Posterior vena cava (tissue), 2 donors: ENCODE data around the gene CTTN. TPM values are rescaled to one million over a fixed set of nuclear protein-coding genes. Genes with fewer than 3 reads are reported as not detected.
"Not testable (repeated sequence)": the region's sequence is repeated elsewhere in the genome, so short reads cannot be mapped to it uniquely, and the experiment has no call there.

Source experiments
- DNase-seq: peaks from one replicate; pipeline ENCODE4 v3.0.0-alpha.2; 2020; ENCODE audit warnings: low spot score
- intact Hi-C, 2 donors: fragments of 100-400 bp; cut with DNase I; formaldehyde crosslinking; loops; one replicate each; pipeline versions ENCODE4 v1.14.1 to v1.14.2; 2022 to 2023
- total RNA-seq, 2 donors: library from RNA; stranded (reverse); fragmentation: NEBNext Ultra II Directional; extraction: Animal tissue kit (Norgen Biotek cat#: 25700); gene quantifications; one replicate each; pipeline ENCODE4 v1.2.1, GENCODE V29; 2021
- donor health status: DM: yes; HTN: yes; CAD: no.
- donor health status: DM: yes; HTN: yes; CAD: no.

The CTTN gene
- total RNA-seq, 2 donors from 2014 or later = 192 to 195 TPM

GRCh38 chr11:70435765-70436500, 37.6 kb downstream of the CTTN start:
- peak; percentile 68 for DNase-seq
- intact Hi-C loops = no loop called here

DNA sequence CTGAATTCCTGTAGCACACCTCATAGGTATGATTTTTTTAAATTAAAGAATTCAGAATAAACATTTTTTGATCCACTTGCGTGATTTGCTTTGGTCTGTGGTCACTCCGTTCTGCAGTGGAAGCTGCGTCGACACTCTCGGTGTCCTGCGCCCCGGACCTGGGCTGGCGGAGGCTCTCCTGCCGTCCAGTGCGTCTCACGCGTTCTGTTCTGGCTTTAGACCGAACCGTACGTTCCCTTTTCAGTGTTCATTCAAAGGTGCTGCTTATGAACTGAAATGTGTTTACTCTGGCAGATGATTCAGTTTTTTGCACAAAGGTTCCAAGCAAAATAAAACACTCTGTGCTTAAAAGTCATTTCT, 38.2 kb downstream of the CTTN start:
- intact Hi-C loops = no loop called here
- peak; percentile 53 for DNase-seq

GRCh38 chr11:70437111-70437784, 38.9 kb downstream of the CTTN start:
- intact Hi-C loops = no loop called here
- DNase-seq = peak; percentile 70

- intact Hi-C loops = no loop called here
- peak; percentile 23 for DNase-seq
Measured at GRCh38 chr11:70440206-70440605, 41.9 kb downstream of the CTTN start.

- intact Hi-C loops = no loop called here
- no peak for DNase-seq
Measured at GRCh38 chr11:70443773-70444030, 45.4 kb downstream of the CTTN start.

GRCh38 chr11:70445091-70445490, 46.8 kb downstream of the CTTN start:
- peak; percentile 28 for DNase-seq
- intact Hi-C loops = no loop called here

- peak; percentile 48 for DNase-seq
Measured at GRCh38 chr11:70445605-70446004, 47.3 kb downstream of the CTTN start.

DNA sequence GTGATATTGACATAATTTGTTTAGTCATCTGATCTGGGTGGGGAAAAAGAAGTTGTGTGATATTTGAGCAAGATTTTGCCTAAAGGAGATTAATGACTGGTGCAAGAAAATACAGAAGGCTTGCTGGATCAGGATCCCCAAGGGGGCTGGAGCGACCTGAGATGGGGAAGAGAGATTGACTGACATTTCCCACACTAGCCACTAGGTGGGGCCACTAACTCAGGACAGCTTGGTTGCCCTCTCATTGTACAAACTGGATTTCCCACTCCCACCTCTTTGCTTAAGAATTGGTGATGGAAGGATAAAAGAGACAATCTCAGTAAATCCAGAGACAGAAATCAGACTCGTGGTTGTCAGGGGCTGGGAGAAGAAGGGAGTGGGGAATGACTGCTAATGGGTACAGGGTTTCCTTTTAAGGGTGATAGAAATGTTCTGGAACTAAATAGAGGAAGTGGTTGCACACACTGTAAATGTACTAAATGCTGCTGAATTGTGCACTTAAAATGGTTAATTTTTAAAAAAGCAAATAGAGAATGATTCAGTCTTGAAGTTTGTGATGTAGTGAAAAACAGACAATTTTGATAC, 50.7 kb downstream of the CTTN start:
- intact Hi-C loops = no loop called here
- DNase-seq = no peak

More at GRCh38 chr11:70445605-70446004, 47.3 kb downstream of the CTTN start:
- intact Hi-C loops = no loop called here

DNA sequence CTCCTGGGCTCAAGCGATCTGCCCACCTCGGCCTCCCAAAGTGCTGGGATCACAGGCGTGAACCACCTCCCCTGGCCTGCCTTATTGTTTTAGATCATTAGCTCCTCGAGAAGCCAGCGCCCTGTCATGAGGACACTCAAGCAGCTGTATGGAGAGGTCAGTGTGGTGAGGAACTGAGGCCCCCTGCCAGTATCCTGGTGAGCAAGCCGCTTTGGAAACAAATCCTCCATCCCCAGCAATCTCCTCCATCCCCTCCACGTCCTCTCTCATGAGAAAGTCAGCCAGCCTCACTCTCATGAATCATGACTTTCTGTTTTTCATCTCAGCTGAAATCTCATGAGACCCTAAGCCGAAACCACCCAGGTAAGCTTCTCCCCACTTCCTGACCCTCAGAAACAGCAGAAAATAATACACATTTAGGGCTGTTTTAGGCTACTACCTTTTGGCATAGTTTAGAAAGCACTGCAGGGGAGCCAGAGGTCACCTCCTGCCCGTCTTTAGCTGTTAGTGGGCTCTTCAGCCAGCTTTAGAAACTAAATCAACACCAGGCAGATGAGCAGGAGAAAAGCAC, 56.0 kb downstream of the CTTN start:
- intact Hi-C loops = no loop called here
- DNase-seq = peak; percentile 19

DNA sequence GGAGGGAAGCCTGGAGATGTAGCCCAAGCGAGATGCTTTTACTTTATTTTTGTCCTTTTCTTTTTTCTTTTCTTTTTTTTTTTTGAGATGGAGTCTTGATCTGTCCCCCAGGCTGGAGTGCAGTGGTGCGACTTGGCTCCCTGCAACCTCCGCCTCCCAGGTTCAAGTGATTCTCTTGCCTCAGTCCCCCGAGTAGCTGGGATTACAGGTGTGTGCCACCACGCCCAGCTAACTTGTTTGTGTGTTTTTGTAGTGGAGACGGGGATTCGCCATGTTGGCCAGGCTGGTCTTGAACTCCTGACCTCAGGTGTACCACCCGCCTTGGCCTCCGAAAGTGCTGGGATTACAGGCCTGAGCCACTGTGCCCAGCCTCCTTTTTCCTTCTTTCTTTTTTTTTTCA, 56.5 kb downstream of the CTTN start:
- DNase-seq = peak; percentile 61
- intact Hi-C loops = not testable (repeated sequence)

DNA sequence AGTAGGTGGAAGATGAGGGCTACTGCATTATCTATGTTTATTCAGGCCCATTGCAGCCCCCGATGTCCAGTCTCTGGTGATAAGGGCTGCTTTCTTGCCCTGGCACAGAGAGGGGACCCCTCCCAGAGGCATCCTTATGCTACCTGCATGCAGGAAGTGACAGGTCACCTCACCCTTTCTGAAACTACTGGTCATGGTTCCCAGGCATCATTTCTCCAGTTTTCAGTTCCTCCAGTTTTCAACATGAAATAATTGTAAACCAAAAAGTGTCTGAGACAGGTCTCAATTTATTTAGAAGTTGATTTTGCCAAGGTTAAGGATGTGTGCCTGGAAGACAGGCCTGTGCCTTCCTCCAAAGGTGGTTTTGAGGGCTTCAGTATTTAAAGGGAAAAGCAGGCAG, 57.0 kb downstream of the CTTN start:
- peak; percentile 10 for DNase-seq
- intact Hi-C loops = no loop called here

DNA sequence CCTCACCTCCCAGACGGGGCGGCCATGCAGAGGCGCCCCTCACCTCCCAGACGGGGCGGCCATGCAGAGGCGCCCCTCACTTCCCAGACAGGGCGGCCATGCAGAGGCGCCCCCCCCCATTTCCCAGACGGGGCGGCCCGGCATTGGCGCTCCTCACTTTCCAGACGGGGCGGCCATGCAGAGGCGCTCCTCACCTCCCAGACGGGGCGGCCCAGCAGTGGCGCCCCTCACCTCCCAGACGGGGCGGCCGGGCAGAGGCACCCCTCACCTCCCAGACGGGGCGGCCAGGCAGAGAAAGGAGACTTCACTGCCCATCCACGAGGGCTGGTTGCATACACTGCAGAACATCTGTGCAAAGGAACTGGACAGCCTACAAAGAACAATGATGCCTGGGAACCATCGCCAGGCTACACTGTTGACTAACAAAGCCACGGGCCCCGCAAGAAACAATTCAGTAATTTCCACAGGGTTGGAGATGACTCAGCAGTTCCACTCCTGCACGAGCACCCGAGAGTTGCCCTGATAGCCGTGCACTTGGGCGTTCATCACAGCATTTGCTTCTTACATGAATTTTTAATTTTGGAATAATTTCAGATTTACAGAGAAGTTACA, 58.7 kb downstream of the CTTN start:
- DNase-seq = peak; percentile 51
- intact Hi-C loops = no loop called here

- no peak for DNase-seq
- intact Hi-C loops = no loop called here
Measured at GRCh38 chr11:70458736-70459135, 60.4 kb downstream of the CTTN start.

- DNase-seq = peak; percentile 34
- intact Hi-C loops = no loop called here
Measured at GRCh38 chr11:70460111-70460510, 61.8 kb downstream of the CTTN start.

DNA sequence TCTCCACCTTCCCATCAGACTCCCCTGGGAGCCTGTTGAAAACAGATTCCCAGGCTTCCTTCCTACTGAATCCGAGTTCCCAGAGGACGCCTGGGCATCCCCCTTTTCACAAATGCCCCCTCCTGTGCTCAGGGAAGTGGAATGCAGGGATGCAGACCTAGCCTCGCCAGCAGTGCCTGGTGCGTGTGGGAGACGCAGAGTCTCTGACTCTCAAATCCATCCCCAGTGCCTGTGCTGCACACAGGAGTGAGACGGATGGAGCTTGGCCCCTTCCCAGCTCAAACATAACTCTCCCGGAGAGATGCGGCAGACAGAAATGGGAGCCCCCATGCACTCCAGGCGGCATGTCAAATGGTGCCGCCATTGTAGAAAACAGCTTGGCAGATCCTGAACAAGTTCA, 62.6 kb downstream of the CTTN start:
- peak; percentile 51 for DNase-seq
- intact Hi-C loops = no loop called here

DNA sequence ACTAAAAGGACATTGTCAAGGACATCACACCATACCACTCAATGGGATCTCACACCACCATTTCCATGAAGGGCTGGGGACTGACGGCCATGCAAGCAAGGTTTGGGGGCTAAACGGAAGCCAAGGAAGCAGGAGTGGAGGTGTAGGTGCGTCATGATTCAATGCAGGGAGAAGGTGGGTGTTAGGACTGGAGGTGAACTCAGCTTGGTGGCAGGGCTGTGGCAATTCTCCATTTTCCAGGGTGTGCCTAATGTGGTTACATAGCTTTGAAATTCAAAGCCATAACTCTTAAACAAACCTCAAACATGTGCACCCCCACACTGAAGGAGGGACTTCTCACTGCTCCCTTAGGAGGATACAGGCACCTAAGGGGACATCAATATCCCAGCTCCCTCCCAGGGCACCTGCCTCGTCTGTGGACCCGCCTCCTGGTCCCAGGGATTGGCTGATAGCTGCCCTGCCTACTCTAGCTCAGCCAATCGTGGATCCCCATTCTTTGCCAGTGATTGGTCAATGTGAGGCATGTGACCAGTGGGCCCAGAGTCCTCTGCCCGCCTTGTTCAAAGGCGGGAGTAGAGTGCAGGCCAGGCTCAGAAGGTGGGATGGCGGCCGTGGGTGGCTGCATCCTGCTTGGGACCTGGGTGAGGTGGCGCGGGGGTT, 64.6 kb downstream of the CTTN start:
- intact Hi-C loops = no loop called here
- DNase-seq = peak; percentile 62

DNA sequence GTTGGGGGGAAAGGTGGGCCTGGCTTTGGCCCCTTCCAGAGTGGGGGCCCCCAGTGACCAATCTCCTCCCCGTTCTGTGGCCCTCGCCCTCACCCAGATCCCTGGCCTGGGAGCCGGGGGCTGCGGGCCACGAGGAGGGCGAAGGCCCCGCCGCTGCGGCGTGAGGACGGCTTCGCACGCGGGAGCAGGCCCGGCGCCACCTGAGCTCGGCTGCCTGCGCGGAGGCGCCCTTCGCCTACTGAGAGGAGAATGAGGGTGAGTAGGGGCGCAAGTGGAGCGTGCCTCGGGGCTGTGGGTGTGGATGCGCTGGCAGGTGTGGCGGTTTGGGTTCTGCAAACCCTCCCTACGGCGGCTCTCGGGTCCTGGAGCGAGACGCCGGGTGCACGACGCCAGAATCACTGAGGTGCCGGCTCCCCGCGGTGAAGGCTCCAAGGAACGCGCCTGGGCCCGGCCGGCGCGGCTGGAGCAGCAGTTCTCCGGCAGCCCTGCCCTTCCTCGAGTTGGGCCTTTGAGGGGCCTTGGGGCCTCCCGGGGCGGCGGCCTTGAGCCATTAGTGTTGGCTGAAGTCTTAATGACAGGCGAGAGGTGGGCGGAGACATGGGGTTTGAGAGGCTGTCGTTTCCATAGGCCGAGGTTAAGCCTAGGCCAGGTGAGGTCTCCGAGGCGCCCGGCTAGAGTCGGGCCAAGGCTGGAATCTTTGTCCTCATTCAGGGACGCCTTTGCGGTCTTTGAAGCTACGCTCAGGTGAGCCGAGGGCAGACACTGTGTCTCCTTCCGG, 65.3 kb downstream of the CTTN start:
- peak; percentile 68 for DNase-seq
- intact Hi-C loops = no loop called here

DNA sequence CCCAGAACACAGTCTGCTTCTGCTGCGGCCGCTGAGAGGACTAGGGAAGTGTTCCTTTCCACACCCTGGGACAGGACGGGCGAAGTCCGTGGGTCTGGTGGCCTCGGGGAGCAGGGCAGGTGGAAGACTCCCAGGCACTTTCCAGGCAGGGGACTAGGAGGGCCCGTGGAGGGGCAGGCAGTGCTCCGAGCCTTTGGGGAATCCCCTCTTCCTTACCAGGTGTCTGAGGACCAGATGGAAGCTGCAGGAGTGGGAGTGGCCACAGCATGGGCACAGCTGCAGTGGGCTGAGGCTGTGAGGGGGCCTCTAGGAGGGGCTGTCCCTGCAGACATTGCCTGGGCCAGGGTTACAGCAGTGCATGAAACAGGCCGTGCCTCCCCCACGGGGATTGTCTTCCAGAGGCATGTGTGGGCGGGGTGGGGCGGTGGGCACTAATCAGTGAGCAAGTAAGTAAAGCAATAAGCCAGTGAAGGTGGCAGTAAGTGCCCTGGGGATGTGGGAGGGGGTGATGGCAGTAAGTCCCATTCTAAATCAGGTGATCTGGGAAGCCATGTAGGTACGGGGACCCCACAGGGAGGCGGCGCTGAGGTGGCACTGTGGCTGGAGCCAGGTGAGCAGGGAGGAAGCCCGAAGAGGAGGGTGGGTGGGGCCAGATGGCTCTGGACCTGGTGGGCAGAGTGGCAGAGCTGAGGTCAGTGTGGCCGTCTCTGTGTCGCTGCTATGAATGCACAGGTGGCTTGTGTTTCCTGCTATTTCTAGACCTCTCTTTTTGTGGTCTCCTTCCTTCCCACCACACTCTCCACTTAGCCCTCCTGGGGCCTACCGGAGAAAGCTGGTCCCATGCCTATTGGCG, 66.4 kb downstream of the CTTN start:
- intact Hi-C loops = loop anchor here in 1 of 2 donors (5.0 kb wide), 1 partner anchor 293 kb away; no protein-coding TSS in a partner anchor
- DNase-seq = no peak
